CD14-positive monocyte (primary cell): ENCODE results near the gene MORF4L1. TPM values are rescaled to one million over a fixed set of nuclear protein-coding genes. Genes with fewer than 3 reads are reported as not detected.

Experiments
- DNase-seq, 3 donors: peaks; one replicate each; pipeline ENCODE4 v3.0.0-alpha.2; 2011 to 2022
- H2AFZ ChIP-seq: 2 replicates; pipeline ENCODE4 v1.6.0; 2012; ENCODE audit warnings: mild to moderate bottlenecking, low read depth, low read length, inconsistent platforms; ENCODE audit not compliant: insufficient read depth, poor library complexity, severe bottlenecking
- H3K27ac ChIP-seq, 2 donors: 1 replicate in 1 of 2; 2 replicates in 1 of 2; pipeline ENCODE4 v1.5.1; 2012 to 2013; ENCODE audit warnings: low read length in 2 of 2, control low read depth in 1 of 2, inconsistent platforms in 1 of 2, low read depth in 1 of 2, mild to moderate bottlenecking in 1 of 2
- H3K27me3 ChIP-seq, 2 donors: one replicate each; pipeline versions ENCODE4 v1.6.0 to v1.6.1; 2011 to 2013; ENCODE audit warnings: low read length in 2 of 2; ENCODE audit not compliant: control insufficient read depth in 2 of 2, insufficient read depth in 2 of 2
- H3K36me3 ChIP-seq, 2 donors: replicated peaks in 1 of 2; 1 replicate in 1 of 2; 2 replicates in 1 of 2; pipeline versions ENCODE4 v1.5.1 to v1.6.1; 2012 to 2013; ENCODE audit warnings: low read length in 2 of 2, control low read depth in 1 of 2, inconsistent platforms in 1 of 2, mild to moderate bottlenecking in 1 of 2; ENCODE audit not compliant: insufficient read depth in 2 of 2, control insufficient read depth in 1 of 2
- H3K4me1 ChIP-seq, 2 donors: 1 replicate in 1 of 2; 2 replicates in 1 of 2; pipeline versions ENCODE4 v1.5.1 to v1.6.1; 2012 to 2013; ENCODE audit warnings: low read length in 2 of 2, control low read depth in 1 of 2, inconsistent platforms in 1 of 2, mild to moderate bottlenecking in 1 of 2, moderate library complexity in 1 of 2; ENCODE audit not compliant: insufficient read depth in 2 of 2, control insufficient read depth in 1 of 2
- H3K4me2 ChIP-seq: replicated peaks from 2 replicates; pipeline ENCODE3; 2012; ENCODE audit warnings: low read length, moderate library complexity, mild to moderate bottlenecking; ENCODE audit not compliant: poor library complexity, severe bottlenecking; ENCODE audit errors: extremely low read depth
- H3K4me3 ChIP-seq, 3 experiments: fragments of 200-600 bp in 1 of 3; sonication (generic) in 1 of 3; replicated peaks in 1 of 3; 1 replicate in 2 of 3; 2 replicates in 1 of 3; pipeline ENCODE4 v1.5.1; 2011 to 2013; ENCODE audit warnings: low read length in 3 of 3, mild to moderate bottlenecking in 3 of 3, control low read depth in 2 of 3, low read depth in 2 of 3, inconsistent platforms in 1 of 3, moderate library complexity in 1 of 3
- H3K79me2 ChIP-seq: 2 replicates; pipeline ENCODE4 v1.6.0; 2012; ENCODE audit warnings: mild to moderate bottlenecking, control low read depth, inconsistent platforms, low read length, moderate library complexity; ENCODE audit not compliant: insufficient read depth
- H3K9ac ChIP-seq: 2 replicates; pipeline ENCODE4 v1.6.0; 2017; ENCODE audit warnings: low read length, mild to moderate bottlenecking; ENCODE audit not compliant: insufficient read depth, poor library complexity, severe bottlenecking
- H3K9me3 ChIP-seq, 2 donors: replicated peaks in 1 of 2; 1 replicate in 1 of 2; 2 replicates in 1 of 2; pipeline versions ENCODE4 v1.5.1 to v1.6.1; 2012 to 2013; ENCODE audit warnings: low read length in 2 of 2, control low read depth in 1 of 2; ENCODE audit not compliant: control insufficient read depth in 1 of 2, insufficient read depth in 1 of 2
- H4K20me1 ChIP-seq: 2 replicates; pipeline ENCODE4 v1.6.0; 2012; ENCODE audit warnings: mild to moderate bottlenecking, low read length, control low read depth, moderate library complexity; ENCODE audit not compliant: insufficient read depth
- H3K27ac Mint-ChIP-seq, 7 donors: one replicate each; pipeline ENCODE4 v1.8.0; 2020; ENCODE audit warnings: mild to moderate bottlenecking in 7 of 7, mixed read lengths in 7 of 7, moderate library complexity in 6 of 7, inconsistent platforms in 2 of 7
- H3K27me3 Mint-ChIP-seq, 3 donors: one replicate each; pipeline ENCODE4 v1.8.0; 2021 to 2022; ENCODE audit warnings: low read depth in 3 of 3, mild to moderate bottlenecking in 3 of 3, mixed read lengths in 3 of 3, moderate library complexity in 3 of 3, inconsistent platforms in 1 of 3
- H3K36me3 Mint-ChIP-seq, 2 donors: one replicate each; pipeline ENCODE4 v1.8.0; 2020; ENCODE audit warnings: mixed read lengths in 2 of 2, inconsistent platforms in 1 of 2, mild to moderate bottlenecking in 1 of 2
- H3K4me1 Mint-ChIP-seq: one replicate; pipeline ENCODE4 v1.8.0; 2020; ENCODE audit warnings: mild to moderate bottlenecking, mixed read lengths
- H3K4me3 Mint-ChIP-seq, 2 donors: one replicate each; pipeline ENCODE4 v1.8.0; 2020; ENCODE audit warnings: mild to moderate bottlenecking in 2 of 2, mixed read lengths in 2 of 2, moderate library complexity in 1 of 2
- H3K9me3 Mint-ChIP-seq, 7 donors: one replicate each; pipeline ENCODE4 v1.8.0; 2020 to 2022; ENCODE audit warnings: mixed read lengths in 7 of 7, mild to moderate bottlenecking in 6 of 7, moderate library complexity in 6 of 7, inconsistent platforms in 2 of 7
- CTCF ChIP-seq: fragments of 200-600 bp; IDR thresholded peaks from one replicate; pipeline ENCODE4 v1.8.0; 2022; ENCODE audit warnings: antibody characterized with exemption, mild to moderate bottlenecking
- WGBS: methylation state at CpG from one replicate; pipeline ENCODE4 v1.1.5; 2013; ENCODE audit warnings: missing lambda C conversion rate; ENCODE audit not compliant: insufficient coverage; 5-methylcytosine and 5-hydroxymethylcytosine counted together
- intact Hi-C, 2 donors: fragments of 100-400 bp; cut with micrococcal nuclease; formaldehyde crosslinking; loops; one replicate each; pipeline versions ENCODE4 v1.15.0 to v1.15.1; 2023
- polyA plus RNA-seq, 3 donors: library from polyadenylated mRNA; depleted of rRNA in 1 of 3; unstranded in 2 of 3; stranded (reverse) in 1 of 3; fragments of 300-500 nt in 2 of 3; fragments of >200 nt in 1 of 3; fragmentation: Illumina TruSeq in 2 of 3; gene quantifications; 1 replicate in 2 of 3; 2 replicates in 1 of 3; pipeline ENCODE4 v1.2.3, GENCODE V29; 2012 to 2021

The MORF4L1 gene
- polyA plus RNA-seq, 3 donors: 191 to 242 (median 224) TPM

DNA sequence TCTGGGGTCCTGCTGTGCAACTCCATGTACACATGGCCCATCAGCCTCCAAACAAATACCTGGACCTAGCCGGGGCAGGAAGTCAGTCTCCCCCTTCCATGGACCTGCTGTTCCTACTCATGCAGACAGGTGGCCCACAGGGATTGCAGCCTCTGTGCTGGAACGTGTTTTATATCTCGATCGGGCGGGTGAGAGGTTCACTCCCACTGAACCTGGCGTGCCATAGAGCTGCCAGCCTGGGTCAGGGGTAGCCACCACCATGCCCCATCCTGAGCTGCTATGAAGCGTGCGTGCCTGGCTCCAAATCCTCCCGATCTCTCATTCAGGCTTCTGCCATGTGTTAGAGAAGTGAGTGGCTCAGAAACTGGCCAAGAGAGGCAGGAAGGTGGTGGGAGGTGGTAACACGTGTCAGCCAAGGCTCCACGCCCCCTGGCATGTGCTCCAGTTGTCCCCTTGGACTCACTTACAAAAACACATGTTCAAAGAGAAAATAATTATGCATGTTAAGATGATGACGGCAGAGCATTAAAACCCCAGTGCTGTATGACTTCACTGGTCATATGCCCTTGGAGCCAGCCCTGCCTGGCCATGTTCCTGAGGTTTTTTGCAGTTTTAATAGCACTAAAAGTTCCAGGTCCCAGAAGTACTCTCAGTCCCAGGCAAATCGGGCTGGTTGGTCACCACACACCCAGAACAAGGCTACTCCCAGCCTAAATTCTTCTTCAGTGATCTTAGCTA lies 41.5 kb downstream of the MORF4L1 start:
- H3K36me3 Mint-ChIP-seq: peaks cover 29 to 51% of the 10 kb centered on the region in 2 donors
- WGBS: 87% methylated on average over 8 of the region's 13 CpGs
- H3K27me3 Mint-ChIP-seq: no peaks in the 10 kb centered on the region
- no peak overlapping the region for H2AFZ ChIP-seq
- no peak overlapping the region for H3K9ac ChIP-seq
- peaks cover 43% of the 10 kb centered on the region for H3K79me2 ChIP-seq
- intact Hi-C loops: loop anchor here (2.0 to 5.0 kb wide), 3 partner anchors 69 to 268 kb away; no protein-coding TSS in a partner anchor
- peaks cover 4 to 23% of the 10 kb centered on the region in 2 donors for H3K36me3 ChIP-seq
- H3K27ac ChIP-seq: peak overlapping the region; percentile 81 to 83
- no peaks in the 10 kb centered on the region for H3K9me3 Mint-ChIP-seq
- H3K4me3 ChIP-seq: no peak overlapping the region
- peak; percentile 33 for TF ChIP-seq CTCF
- peak overlapping the region; percentile 91 to 95 (median 93) for H3K27ac Mint-ChIP-seq
- H3K9me3 ChIP-seq: no peaks in the 10 kb centered on the region
- H3K4me3 Mint-ChIP-seq: no peak overlapping the region
- H3K27me3 ChIP-seq: no peaks in the 10 kb centered on the region
- H3K4me2 ChIP-seq: no peak overlapping the region
- H3K4me1 ChIP-seq: peaks cover 85 to 87% of the 10 kb centered on the region in 2 donors
- peaks cover 39% of the 10 kb centered on the region for H4K20me1 ChIP-seq
- no peak for DNase-seq
- H3K4me1 Mint-ChIP-seq: peaks cover 82% of the 10 kb centered on the region

- WGBS: 94% methylated on average over 5 of the region's 12 CpGs
- H3K9ac ChIP-seq: peak overlapping the region; percentile 15
- H3K4me3 Mint-ChIP-seq: peak overlapping the region in 1 of 2 donors; percentile 33
- DNase-seq: peak; percentile 88 to 97 (median 93)
- peaks cover 35 to 49% of the 10 kb centered on the region in 2 donors for H3K36me3 Mint-ChIP-seq
- H3K4me2 ChIP-seq: peak overlapping the region; percentile 52
- H3K36me3 ChIP-seq: peaks cover 6 to 30% of the 10 kb centered on the region in 2 donors
- no peaks in the 10 kb centered on the region for H3K27me3 ChIP-seq
- no peaks in the 10 kb centered on the region for H3K9me3 ChIP-seq
- H3K27ac ChIP-seq: peak overlapping the region; percentile 81 to 83
- no peaks in the 10 kb centered on the region for H3K27me3 Mint-ChIP-seq
- H3K4me1 ChIP-seq: peaks cover 72 to 74% of the 10 kb centered on the region in 2 donors
- H3K9me3 Mint-ChIP-seq: no peaks in the 10 kb centered on the region
- H4K20me1 ChIP-seq: peaks cover 30% of the 10 kb centered on the region
- H2AFZ ChIP-seq: no peak overlapping the region
- H3K4me3 ChIP-seq: peak overlapping the region in 1 of 3 experiments; percentile 38
- peaks cover 42% of the 10 kb centered on the region for H3K79me2 ChIP-seq
- intact Hi-C loops: loop anchor here in 1 of 2 donors (2.0 kb wide), 2 partner anchors 67 to 89 kb away; no protein-coding TSS in a partner anchor
- peaks cover 69% of the 10 kb centered on the region for H3K4me1 Mint-ChIP-seq
- peak overlapping the region; percentile 91 to 95 (median 93) for H3K27ac Mint-ChIP-seq
- TF ChIP-seq CTCF: no peak
Observed at GRCh38 chr15:78915341-78916087, 42.8 kb downstream of the MORF4L1 start.
